GM21737 (cell line): ENCODE results near the gene TRIM38.
"Not testable (repeated sequence)": the region's sequence is repeated elsewhere in the genome, so short reads cannot be mapped to it uniquely, and the experiment has no call there.

Experiments
- ATAC-seq: cut with Tn5 transposase; IDR thresholded peaks from one replicate; pipeline ENCODE4 v1.9.1; 2021; ENCODE audit warnings: mild to moderate bottlenecking, moderate library complexity; ENCODE audit not compliant: unreplicated experiment

TRIM38 gene

GRCh38 chr6:25939593-25939992, 23.0 kb upstream of the TRIM38 start:
- no peak for ATAC-seq

DNA sequence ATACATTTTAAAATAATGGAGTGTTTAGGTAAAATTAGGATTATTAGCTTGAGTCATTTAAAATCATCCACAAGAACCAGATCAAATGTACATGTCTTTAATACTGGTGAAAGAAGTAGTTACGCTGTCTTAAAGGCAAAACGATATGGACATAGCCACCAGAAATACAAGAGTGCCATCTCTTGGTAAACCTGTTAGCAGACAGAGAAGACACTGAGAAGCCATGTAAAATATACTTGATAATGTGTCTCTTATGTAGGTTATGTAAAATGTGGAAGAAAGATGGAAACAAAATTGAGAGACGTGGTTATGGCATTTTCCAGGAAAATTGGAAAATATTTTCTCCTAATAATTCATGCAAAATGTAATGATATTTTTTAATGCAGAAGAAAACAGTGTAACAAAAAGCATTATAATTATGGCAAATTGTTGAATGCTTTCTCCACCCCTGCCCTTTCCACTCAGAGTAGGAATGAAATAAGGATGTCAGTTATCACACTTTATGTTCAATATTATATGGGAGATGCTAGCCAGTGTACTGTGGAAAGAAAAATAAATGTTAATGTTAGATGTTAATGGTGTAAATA, 19.9 kb upstream of the TRIM38 start:
- ATAC-seq: no peak

DNA sequence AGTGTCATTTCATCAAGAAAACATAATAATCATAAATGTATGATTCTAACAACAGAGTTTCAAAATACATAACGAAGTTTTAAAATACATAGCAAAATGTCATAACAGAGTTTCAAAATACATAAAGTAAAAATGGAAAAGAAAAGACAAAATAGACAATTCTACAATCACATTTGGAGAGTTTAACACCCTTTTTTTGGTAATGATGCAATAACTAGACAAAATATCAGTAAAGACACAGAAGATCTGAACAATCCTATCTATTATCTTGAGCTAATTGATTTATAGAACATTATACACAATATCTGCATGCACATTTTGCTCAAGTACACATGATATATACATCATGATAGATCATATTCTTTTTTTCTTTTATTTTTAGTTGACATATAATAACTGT, 18.7 kb upstream of the TRIM38 start:
- no peak for ATAC-seq

- ATAC-seq: peak; percentile 90
Observed at GRCh38 chr6:25944688-25945574, 17.7 kb upstream of the TRIM38 start.

DNA sequence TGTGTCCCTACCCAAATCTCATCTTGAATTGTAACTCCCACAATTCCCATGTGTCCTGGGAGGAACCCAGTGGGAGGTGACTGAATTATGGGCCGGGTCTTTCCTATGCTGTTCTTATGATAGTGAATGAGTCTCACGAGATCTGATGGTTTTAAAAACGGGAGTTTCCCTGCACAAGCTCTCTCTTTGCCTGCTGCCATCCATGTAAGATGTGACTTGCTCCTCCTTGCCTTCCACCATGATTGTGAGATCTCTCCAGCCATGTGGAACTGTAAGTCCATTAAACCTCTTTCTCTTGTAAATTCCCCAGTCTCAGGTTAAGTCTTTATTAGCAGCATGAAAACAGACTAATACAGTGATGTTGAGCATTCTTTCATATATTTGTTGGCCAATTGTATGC, 16.9 kb upstream of the TRIM38 start:
- not testable (repeated sequence) for ATAC-seq

GRCh38 chr6:25946631-25947030, 16.0 kb upstream of the TRIM38 start:
- no peak for ATAC-seq

GRCh38 chr6:25947492-25947891, 15.1 kb upstream of the TRIM38 start:
- not testable (repeated sequence) for ATAC-seq

GRCh38 chr6:25949695-25950094, 12.9 kb upstream of the TRIM38 start:
- no peak for ATAC-seq

DNA sequence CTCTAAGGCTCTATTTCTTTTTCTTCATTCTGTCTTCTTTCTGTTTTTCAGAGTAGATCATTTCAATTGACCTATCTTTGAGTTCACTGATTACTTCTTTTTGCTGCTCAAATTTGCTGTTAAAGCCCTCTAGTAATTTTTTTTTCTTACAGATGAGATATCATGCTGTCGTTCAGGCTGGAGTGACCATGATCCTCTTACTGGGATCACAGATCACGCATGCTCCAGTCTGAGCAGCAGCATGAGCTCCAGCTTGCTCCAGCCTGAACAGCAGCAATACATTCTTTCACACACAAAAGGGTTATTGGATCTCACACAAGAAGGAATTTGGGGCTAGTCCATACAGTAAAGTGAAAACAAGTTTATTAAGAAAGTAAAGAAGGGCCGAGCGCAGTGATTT, 12.3 kb upstream of the TRIM38 start:
- ATAC-seq: no peak

GRCh38 chr6:25951296-25952032, 11.1 kb upstream of the TRIM38 start:
- no peak for ATAC-seq

DNA sequence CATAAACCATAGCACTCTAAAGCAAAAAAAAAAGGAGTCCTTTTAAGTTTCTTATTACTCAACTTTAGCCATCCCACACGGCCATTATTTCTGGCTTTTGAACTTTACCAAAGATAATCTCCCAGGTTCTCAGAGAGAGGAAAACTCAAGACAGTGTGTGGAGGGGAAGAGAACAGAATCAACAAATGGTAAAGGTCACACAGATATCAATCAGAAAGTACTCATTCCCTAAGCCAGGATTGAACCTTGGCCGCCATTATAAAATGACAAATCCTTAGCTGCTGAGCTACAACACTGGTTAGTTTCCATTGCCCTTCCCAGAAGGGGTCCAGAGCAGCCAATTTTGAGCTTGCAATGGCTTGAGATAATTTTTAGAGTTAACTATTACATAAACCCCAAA, 10.1 kb upstream of the TRIM38 start:
- no peak for ATAC-seq

- ATAC-seq: no peak
Observed at GRCh38 chr6:25953733-25954132, 8.9 kb upstream of the TRIM38 start.

DNA sequence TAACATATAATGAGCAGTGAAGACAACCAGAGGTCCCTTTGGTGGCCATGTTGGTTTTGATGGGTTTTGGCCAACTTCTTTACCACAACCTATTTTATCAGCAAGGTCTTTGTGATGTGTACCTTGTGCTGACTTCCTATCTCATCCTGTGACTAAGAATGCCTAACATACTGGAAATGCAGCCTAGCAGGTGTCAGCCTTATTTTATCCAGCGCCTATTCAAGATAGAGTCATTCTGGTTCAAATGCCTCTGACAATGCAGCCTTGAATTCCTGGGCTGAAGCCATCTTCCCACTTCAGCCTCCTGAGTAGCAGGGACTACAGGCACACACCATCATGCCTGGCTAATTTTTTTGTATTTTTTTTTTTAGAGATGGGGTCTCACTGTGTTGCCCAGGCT, 7.8 kb upstream of the TRIM38 start:
- no peak for ATAC-seq

GRCh38 chr6:25956226-25956625, 6.4 kb upstream of the TRIM38 start:
- no peak for ATAC-seq

DNA sequence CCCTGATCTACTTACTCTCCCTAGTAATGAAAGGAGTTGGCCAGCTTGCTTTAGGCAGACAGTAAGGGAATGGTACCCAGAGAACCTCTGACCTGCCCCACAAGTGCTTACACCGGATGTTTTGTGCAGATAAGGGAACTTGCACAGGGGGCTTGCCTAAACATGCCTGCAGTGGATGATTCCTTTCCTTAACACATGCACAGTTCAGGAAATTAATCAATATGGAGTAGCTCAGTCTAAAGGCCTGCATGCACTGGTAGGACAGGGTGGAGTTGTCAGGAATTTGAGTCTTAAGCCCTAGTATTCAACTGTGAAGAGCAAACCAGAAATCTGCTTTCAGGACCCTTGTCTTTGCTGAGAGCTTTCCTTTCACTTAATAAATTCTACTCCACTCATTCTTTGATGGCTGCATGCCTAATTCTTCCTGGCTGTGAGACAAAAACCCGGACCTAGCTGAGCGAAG, 3.9 kb upstream of the TRIM38 start:
- no peak for ATAC-seq

- ATAC-seq: no peak
Observed at GRCh38 chr6:25959890-25960536, 2.6 kb upstream of the TRIM38 start.

- ATAC-seq: no peak
Observed at GRCh38 chr6:25960734-25961133, 1.9 kb upstream of the TRIM38 start.

- no peak for ATAC-seq
Observed at GRCh38 chr6:25961619-25962148, 918 bp upstream of the TRIM38 start.

- no peak for ATAC-seq
Observed at GRCh38 chr6:25963426-25964123, 973 bp downstream of the TRIM38 start.

DNA sequence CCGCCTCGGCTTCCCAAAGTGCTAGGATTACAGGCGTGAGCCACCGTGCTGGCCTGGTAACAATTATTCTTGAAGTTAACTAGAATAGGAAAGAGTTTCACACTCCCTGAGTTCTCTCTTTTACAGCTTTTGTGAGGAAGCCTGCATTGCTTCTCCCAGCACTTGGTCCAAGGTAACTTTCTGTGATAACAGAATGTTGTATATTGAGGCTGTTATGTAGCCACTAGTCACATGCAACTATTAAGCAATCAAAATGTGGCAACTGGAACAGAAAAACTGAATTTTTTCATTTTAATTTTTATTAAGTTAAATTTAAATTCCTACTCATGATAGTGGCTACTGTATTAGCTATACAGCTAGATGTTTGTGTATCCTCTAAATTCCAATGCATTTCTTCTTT, 2.5 kb downstream of the TRIM38 start:
- ATAC-seq: no peak
